DOHH2 (cell line): ENCODE measurements around the gene COMMD10.

Experiments
- EZH2phosphoT487 ChIP-seq: fragments of 200-600 bp; sonication (generic); IDR thresholded peaks from 2 replicates; pipeline ENCODE4 v1.6.1; 2017; ENCODE audit warnings: borderline replicate concordance, mild to moderate bottlenecking, antibody characterized with exemption, low read length, moderate library complexity, mixed read lengths
- TF ChIP-seq, protein P1 (sequence below): fragments of 200-600 bp; sonication (generic); IDR thresholded peaks from one replicate; pipeline ENCODE4 v1.5.1; 2014; ENCODE audit warnings: antibody characterized with exemption, mild to moderate bottlenecking, low read depth, low read length; ENCODE audit not compliant: poor library complexity, severe bottlenecking

GRCh38 chr5:116174111-116174510 is 89.3 kb downstream of the COMMD10 start:
- TF ChIP-seq, protein P1, sequence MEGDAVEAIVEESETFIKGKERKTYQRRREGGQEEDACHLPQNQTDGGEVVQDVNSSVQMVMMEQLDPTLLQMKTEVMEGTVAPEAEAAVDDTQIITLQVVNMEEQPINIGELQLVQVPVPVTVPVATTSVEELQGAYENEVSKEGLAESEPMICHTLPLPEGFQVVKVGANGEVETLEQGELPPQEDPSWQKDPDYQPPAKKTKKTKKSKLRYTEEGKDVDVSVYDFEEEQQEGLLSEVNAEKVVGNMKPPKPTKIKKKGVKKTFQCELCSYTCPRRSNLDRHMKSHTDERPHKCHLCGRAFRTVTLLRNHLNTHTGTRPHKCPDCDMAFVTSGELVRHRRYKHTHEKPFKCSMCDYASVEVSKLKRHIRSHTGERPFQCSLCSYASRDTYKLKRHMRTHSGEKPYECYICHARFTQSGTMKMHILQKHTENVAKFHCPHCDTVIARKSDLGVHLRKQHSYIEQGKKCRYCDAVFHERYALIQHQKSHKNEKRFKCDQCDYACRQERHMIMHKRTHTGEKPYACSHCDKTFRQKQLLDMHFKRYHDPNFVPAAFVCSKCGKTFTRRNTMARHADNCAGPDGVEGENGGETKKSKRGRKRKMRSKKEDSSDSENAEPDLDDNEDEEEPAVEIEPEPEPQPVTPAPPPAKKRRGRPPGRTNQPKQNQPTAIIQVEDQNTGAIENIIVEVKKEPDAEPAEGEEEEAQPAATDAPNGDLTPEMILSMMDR, result no peak
- TF ChIP-seq EZH2phosphoT487, result no peak
